DMS153 (cell line): ENCODE data around the gene HIVEP3.

Experiments used
- DNase-seq: peaks from one replicate; lab custom pipeline; 2025; lab: John Stamatoyannopoulos, UW

The HIVEP3 gene

GRCh38 chr1:41481109-41481775 lies 437.5 kb downstream of the HIVEP3 start:
- DNase-seq: peak; percentile 36

- DNase-seq: no peak
These were observed 438.3 kb downstream of the HIVEP3 start for GRCh38 chr1:41480204-41481108.

GRCh38 chr1:41479808-41480160 lies 438.9 kb downstream of the HIVEP3 start:
- DNase-seq: no peak

DNA sequence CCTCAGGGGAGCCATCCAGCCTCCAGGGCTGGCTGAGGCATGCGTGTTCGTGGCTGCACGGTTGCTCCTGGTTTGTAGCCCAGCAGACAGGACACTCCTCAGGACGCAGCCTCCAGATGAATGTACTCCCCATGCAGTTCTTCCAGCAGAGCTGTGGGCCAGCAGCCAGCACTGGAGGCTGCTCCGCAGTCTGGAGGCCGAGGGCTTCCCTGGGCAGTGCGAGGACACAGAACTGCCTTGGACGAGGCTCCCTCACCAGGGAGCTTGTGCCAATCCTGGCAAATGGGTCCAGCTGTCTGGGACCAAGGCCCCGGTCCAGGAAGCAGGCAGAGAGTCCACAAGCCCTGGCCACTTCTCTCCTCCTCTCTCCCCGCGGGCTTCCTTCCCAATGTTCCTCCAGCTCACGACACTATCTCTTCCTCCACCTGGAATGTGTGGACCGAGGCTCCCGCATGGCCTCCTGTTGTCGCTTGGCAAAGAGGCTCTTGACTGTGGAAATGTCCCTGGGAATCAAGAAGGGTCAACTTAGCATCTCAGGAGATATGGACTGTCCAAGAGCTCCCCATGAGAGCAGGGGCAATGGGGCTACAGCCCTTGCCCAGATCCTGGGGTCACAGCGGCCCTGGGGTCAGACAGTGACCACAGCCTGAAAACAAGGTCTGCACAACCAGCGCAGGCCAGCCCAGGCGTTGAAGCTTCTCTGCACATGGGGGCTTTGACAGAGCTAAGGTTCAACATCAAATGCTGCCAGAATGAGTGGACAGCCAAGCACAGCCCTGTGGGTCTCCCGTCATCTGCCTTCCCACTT lies 439.5 kb downstream of the HIVEP3 start:
- no peak for DNase-seq

GRCh38 chr1:41478118-41478748 lies 440.5 kb downstream of the HIVEP3 start:
- no peak for DNase-seq

- DNase-seq: peak; percentile 51
These were observed 441.8 kb downstream of the HIVEP3 start for GRCh38 chr1:41476807-41477361.

- no peak for DNase-seq
These were observed 442.7 kb downstream of the HIVEP3 start for GRCh38 chr1:41475859-41476567.

GRCh38 chr1:41475346-41475745 lies 443.4 kb downstream of the HIVEP3 start:
- no peak for DNase-seq

- DNase-seq: no peak
These were observed 444.0 kb downstream of the HIVEP3 start for GRCh38 chr1:41474490-41475271.

DNA sequence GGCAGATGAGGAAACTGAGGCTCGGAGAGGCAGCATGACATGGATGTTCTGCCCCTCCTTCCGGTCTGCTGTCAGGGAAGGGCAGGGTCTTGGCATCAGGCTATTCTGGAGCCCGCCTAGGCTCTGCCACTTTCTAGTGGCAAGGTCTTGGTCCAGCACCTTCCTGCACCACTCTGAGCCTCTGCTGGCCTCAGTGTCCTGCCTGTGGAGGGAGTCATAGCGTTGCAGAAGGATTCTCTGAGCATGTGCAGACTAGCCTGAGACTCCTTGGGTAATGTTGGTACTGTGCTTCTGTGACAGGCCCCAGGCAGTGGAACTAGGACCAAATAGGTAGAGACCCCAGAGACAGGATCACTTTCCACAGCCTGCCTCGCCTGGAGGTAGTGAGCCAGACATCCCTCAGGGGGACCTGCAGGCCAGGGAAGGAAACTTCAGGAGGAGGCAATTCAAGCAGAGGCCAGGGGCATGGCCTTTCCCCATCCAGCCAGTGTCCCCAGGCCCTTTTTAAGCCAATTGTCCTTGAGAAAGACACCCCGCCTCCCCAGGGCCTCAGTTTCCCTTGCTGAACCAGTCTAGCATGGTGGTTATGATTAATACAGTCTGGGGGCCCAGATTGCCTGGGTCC lies 444.9 kb downstream of the HIVEP3 start:
- DNase-seq: no peak

DNA sequence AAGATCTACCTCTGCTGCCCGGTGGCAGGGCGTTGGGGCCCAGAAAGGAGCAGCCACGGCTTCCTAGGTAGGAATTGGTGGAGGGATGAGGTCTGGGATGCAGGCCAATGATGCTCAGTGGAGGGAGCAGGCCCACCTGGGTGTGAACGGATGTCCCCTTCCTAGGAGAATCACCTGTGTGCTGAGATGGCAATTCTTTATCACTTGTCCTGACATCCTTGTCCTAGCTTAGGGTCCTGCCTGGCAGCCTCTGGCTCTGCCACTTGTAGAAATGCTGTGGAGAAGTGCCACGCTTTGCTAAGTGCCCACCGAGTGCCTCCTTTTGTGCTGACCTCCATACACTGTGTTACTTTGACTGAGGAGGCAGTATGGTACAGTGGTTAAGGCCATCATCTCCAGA lies 447.1 kb downstream of the HIVEP3 start:
- DNase-seq: no peak

GRCh38 chr1:41469706-41470105 lies 449.0 kb downstream of the HIVEP3 start:
- DNase-seq: no peak

DNA sequence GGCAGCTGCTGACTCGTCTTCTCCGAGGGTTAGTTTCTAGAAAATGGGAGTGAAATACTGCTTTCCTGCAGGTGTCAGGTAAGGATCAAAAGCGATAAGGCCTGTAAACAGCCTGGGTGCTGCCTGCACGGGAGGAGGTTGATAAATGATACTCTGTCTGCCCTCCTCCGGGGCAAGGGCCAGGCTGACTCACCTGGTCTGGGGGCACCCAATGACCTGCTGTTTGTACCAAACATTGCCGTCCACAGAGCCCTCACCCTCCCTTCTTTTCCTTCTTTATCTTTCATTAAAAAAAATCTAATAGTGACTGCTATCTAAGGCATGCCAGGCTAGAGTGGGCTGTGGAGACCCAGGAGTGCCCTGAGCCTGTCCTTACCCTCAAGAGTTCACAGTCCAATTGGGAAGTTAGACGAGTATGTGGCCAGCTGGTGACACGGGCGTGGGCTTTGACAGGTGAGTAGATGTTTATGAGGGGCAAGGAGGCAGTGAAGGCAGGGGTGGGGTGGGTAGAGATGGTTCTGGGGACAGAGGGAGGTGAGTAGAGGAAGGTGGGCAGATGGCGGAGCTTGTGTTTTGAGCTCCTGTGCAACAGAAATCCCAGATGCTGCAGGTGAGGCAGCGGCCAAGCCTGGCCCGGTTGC lies 450.5 kb downstream of the HIVEP3 start:
- no peak for DNase-seq

DNA sequence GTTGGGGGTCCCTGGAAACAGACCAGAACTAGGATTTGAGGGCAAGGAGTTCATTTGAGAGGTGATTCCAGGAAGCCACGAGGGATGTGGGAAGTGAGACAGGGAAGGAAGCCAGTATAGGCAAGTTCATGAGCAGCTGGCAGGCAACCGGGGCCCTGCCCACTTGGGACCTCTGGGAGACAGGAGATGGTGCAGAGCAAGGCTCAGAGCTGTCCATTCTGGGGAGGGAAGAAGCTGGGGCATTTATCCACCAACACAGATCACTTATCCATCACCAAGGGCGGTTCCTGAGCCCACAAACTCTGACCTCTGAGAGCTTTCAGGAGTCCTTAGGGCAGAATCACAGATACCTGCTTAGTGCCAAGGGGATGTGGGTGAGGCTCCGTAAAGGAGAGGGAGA lies 451.0 kb downstream of the HIVEP3 start:
- DNase-seq: no peak

DNA sequence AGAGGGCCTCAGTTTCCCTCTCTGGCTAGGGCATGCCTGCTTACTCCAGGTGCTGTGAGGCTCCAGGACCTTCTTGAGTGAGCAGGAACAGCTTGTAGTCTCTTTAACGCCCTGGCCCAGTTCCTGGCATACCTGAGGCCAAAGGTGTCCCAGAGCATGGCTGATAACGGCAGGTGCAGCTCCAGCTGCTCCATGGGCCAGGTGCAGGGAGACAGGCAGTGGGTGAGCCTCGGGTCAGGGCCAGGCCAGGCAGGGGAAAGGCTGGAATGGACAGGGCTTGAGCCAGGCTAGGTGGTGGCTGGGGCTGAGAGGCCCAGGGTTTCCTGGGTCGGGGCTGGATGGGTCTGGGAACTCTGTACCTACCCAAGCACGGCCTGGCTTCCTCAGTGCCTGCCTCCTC lies 452.6 kb downstream of the HIVEP3 start:
- DNase-seq: no peak

- DNase-seq: no peak
These were observed 453.0 kb downstream of the HIVEP3 start for GRCh38 chr1:41465741-41466140.

DNA sequence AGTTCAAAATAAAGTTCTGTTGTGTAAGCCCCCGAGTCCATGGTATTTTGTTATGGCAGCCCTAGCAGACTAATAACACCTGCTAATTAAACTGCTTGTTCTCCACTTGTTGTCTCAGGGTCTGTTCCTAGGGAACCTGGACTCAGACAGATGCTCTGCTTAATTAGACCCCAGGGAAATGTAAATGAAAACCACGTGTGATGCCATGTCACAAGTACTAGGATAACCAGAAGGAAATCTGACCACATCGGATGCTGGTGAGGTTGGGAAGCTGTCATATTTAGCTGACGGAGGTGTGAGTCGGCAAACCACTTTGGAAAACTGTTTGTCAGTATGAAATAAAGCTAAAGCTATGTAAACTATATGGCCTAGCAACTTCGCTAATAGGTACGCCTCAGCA lies 453.8 kb downstream of the HIVEP3 start:
- peak; percentile 64 for DNase-seq

GRCh38 chr1:41463516-41463915 lies 455.2 kb downstream of the HIVEP3 start:
- DNase-seq: no peak

DNA sequence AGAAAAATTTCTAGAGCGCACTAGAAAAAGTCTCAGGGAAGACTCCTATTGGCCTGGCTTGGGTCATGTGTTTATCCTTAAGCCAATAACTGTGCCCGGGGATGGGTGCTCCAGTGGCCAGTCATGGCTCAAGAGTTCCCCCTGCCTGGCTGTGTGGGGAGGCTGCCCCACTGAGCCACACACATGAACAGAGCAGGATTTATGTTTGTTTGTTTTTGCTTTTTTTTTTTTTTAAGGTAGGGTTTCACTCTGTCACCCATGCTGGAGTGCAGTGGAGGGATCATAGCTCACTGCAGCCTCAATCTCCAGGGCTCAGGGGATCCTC lies 456.1 kb downstream of the HIVEP3 start:
- DNase-seq: no peak
